ENCODE data around the gene MINAR1.

The MINAR1 gene

DNA sequence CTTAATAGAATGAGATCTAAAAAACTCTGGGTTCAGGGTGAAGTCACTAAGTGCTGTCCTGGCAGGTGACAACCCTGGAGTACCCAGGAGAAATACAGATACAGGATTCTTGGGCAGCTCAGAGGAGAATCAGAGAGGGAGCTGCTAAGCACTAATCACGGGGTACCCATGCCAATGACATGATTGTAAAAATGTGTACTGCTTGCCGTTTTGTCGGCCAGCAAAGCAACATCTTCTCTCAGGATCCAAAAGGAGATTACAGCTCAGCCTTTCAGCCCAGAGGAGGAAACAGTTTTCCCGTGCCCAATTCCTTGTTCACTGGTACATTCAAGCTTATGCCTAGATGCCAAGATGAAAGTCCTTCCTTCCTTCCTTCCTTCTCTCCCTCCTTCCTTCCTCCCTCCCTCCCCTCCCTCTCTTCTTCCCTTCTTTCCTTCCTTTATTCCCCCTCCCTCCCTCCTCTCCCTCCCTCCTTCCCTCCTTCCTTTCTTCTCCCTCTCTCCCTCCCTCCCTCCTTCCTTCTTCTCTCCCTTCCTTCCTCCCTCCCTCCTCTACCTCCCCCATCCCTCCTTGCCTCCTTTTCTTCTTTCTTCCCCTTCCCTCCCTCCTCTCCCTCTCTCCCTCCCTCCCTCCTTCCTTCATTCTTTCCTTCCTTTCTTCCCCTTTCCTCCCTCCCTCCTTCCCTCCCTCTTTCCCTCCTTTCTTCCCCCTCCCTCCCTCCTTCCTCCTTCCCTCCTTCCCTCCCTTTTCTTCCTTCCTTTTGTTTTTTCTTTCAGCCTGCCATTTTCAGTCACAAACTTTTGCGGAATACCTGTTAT is 4.1 kb upstream of the MINAR1 start:
- no peaks in the 10 kb centered on the region for H3K27me3 ChIP-seq (ENCODE audit: insufficient read depth, low read length, poor library complexity, severe bottlenecking)
- TF ChIP-seq, protein P1, sequence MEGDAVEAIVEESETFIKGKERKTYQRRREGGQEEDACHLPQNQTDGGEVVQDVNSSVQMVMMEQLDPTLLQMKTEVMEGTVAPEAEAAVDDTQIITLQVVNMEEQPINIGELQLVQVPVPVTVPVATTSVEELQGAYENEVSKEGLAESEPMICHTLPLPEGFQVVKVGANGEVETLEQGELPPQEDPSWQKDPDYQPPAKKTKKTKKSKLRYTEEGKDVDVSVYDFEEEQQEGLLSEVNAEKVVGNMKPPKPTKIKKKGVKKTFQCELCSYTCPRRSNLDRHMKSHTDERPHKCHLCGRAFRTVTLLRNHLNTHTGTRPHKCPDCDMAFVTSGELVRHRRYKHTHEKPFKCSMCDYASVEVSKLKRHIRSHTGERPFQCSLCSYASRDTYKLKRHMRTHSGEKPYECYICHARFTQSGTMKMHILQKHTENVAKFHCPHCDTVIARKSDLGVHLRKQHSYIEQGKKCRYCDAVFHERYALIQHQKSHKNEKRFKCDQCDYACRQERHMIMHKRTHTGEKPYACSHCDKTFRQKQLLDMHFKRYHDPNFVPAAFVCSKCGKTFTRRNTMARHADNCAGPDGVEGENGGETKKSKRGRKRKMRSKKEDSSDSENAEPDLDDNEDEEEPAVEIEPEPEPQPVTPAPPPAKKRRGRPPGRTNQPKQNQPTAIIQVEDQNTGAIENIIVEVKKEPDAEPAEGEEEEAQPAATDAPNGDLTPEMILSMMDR (conservative IDR thresholded peaks at IDR 0.05; ENCODE audit: low read length): no peak
- no peak for TF ChIP-seq EZH2phosphoT487 (IDR thresholded peaks at IDR 0.05; ENCODE audit: borderline replicate concordance)
- no peak overlapping the region for H3K4me3 ChIP-seq (ENCODE audit: low read length, poor library complexity, severe bottlenecking)

GRCh38 chr15:79430901-79431635 is 1.1 kb upstream of the MINAR1 start:
- H3K4me2 ChIP-seq (ENCODE audit: low read depth, low read length, poor library complexity, severe bottlenecking): no peak overlapping the region
- H3K9me2 ChIP-seq (replicated peaks; ENCODE audit: low read depth, low read length): no peaks in the 10 kb centered on the region
- H2AFZ ChIP-seq (ENCODE audit: low read length): no peak overlapping the region
- no peaks in the 10 kb centered on the region for H3K79me2 ChIP-seq (ENCODE audit: insufficient read depth, low read length)
- no peaks in the 10 kb centered on the region for H3K36me3 ChIP-seq (ENCODE audit: insufficient read depth, low read length)
- no peak overlapping the region for H3K9ac ChIP-seq (ENCODE audit: low read depth, low read length, poor library complexity, severe bottlenecking)
- TF ChIP-seq, protein P1 (conservative IDR thresholded peaks at IDR 0.05; ENCODE audit: low read length): no peak
- no peak for TF ChIP-seq EZH2phosphoT487 (IDR thresholded peaks at IDR 0.05; ENCODE audit: borderline replicate concordance)
- no peaks in the 10 kb centered on the region for H4K20me1 ChIP-seq (ENCODE audit: insufficient read depth, low read length, poor library complexity, severe bottlenecking)
- H3F3A ChIP-seq (ENCODE audit: low read depth): no peaks in the 10 kb centered on the region
- no peaks in the 10 kb centered on the region for H3K4me1 ChIP-seq (ENCODE audit: insufficient read depth, low read length, poor library complexity, severe bottlenecking)
- H3K9me3 ChIP-seq (ENCODE audit: insufficient read depth, low read depth, low read length): no peaks in the 10 kb centered on the region
- H3K4me3 ChIP-seq (ENCODE audit: low read length, poor library complexity, severe bottlenecking): no peak overlapping the region
- no peaks in the 10 kb centered on the region for H3K27me3 ChIP-seq (ENCODE audit: insufficient read depth, low read length, poor library complexity, severe bottlenecking)

More for the DNA sequence above, 4.1 kb upstream of the MINAR1 start:
- no peak overlapping the region for H3K9ac ChIP-seq (ENCODE audit: low read depth, low read length, poor library complexity, severe bottlenecking)
- no peaks in the 10 kb centered on the region for H3K4me1 ChIP-seq (ENCODE audit: insufficient read depth, low read length, poor library complexity, severe bottlenecking)
- H3K4me2 ChIP-seq (ENCODE audit: low read depth, low read length, poor library complexity, severe bottlenecking): no peak overlapping the region
- no peaks in the 10 kb centered on the region for H3K79me2 ChIP-seq (ENCODE audit: insufficient read depth, low read length)
- H2AFZ ChIP-seq (ENCODE audit: low read length): no peak overlapping the region
- H3K9me2 ChIP-seq (replicated peaks; ENCODE audit: low read depth, low read length): no peaks in the 10 kb centered on the region
- H3K9me3 ChIP-seq (ENCODE audit: insufficient read depth, low read depth, low read length): no peaks in the 10 kb centered on the region
- no peaks in the 10 kb centered on the region for H3F3A ChIP-seq (ENCODE audit: low read depth)
- H4K20me1 ChIP-seq (ENCODE audit: insufficient read depth, low read length, poor library complexity, severe bottlenecking): no peaks in the 10 kb centered on the region
- no peaks in the 10 kb centered on the region for H3K36me3 ChIP-seq (ENCODE audit: insufficient read depth, low read length)

DNA sequence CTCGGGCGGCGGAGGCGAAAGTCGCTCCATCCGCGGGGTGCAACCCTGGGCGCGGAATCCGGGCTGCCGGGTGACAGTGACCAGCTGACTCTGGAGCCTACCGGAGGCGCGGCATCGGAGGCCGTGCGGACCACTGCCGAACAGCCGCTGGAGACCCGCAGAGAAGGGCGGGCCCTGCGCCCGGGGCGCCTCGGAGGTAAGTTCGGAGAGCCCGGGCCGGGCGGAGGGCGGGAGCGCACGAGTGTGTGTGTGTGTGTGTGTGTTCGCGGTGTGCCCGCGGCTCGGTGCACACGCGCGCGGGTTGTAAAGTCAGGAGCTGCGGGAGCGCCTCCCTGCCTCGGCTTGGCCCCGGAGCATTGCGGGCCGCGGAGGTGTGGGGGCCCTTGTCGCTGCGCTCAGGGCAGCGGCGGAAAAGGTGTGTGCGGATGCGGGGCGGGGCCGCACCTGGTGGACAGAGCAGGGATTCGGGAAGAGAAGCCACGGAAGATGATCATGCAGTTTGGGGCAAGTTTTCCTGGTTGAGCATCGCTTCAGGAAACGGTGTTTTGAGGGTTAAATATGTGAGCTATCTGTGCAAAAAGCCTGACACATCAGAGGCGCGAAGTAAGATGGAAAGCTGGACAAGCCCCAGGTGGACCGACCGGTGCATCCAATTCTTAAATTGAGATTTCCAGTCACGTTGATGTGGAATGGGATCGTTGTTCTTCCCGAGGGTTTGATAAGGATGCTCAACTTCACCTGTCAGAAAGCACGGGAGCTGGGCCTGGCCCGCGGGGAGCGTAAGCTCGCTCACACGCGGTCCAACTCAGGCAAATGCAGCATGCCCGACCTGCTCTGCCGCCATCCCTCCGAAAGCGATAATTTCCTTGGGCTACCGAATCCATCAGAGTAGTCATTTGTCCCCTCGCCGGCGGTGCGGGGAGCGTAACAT is 474 bp downstream of the MINAR1 start:
- Histone ChIP-seq H3K9ac (ENCODE audit: low read depth, low read length, poor library complexity, severe bottlenecking) (no peak overlapping the region), H4K20me1 (ENCODE audit: insufficient read depth, low read length, poor library complexity, severe bottlenecking) (no peaks in the 10 kb centered on the region), H3K4me1 (ENCODE audit: insufficient read depth, low read length, poor library complexity, severe bottlenecking) (no peaks in the 10 kb centered on the region), H3K79me2 (ENCODE audit: insufficient read depth, low read length) (no peaks in the 10 kb centered on the region), H3K9me2 (replicated peaks; ENCODE audit: low read depth, low read length) (no peaks in the 10 kb centered on the region), H3K36me3 (ENCODE audit: insufficient read depth, low read length) (no peaks in the 10 kb centered on the region), H3K4me2 (ENCODE audit: low read depth, low read length, poor library complexity, severe bottlenecking) (no peak overlapping the region), H3K4me3 (ENCODE audit: low read length, poor library complexity, severe bottlenecking) (no peak overlapping the region), H3F3A (ENCODE audit: low read depth) (no peaks in the 10 kb centered on the region), H3K27me3 (ENCODE audit: insufficient read depth, low read length, poor library complexity, severe bottlenecking) (no peaks in the 10 kb centered on the region), H2AFZ (ENCODE audit: low read length) (no peak overlapping the region), H3K9me3 (ENCODE audit: insufficient read depth, low read depth, low read length) (no peaks in the 10 kb centered on the region)
- TF ChIP-seq, protein P1 (conservative IDR thresholded peaks at IDR 0.05; ENCODE audit: low read length): no peak
- no peak for TF ChIP-seq EZH2phosphoT487 (IDR thresholded peaks at IDR 0.05; ENCODE audit: borderline replicate concordance)
